IPS-15b (cell line): ENCODE measurements around the gene NKAIN2.
"Not testable (repeated sequence)": the region's sequence is repeated elsewhere in the genome, so short reads cannot be mapped to it uniquely, and the experiment has no call there.

Source experiments
- H3K27me3 ChIP-seq: one replicate; pipeline ENCODE4 v1.6.1; 2013; ENCODE audit warnings: low read length; ENCODE audit not compliant: control insufficient read depth, insufficient read depth
- H3K36me3 ChIP-seq: one replicate; pipeline ENCODE4 v1.6.1; 2013; ENCODE audit warnings: low read length; ENCODE audit not compliant: control insufficient read depth, insufficient read depth
- H3K4me1 ChIP-seq: one replicate; pipeline ENCODE4 v1.6.1; 2013; ENCODE audit warnings: mild to moderate bottlenecking, low read length; ENCODE audit not compliant: control insufficient read depth, insufficient read depth
- H3K4me3 ChIP-seq: one replicate; pipeline ENCODE4 v1.5.1; 2013; ENCODE audit warnings: low read depth, low read length
- H3K9ac ChIP-seq: one replicate; pipeline ENCODE4 v1.6.1; 2013; ENCODE audit warnings: low read depth, mild to moderate bottlenecking, low read length
- H3K9me3 ChIP-seq: one replicate; pipeline ENCODE4 v1.6.1; 2013; ENCODE audit warnings: mild to moderate bottlenecking, low read length; ENCODE audit not compliant: control insufficient read depth, insufficient read depth

The NKAIN2 gene

DNA sequence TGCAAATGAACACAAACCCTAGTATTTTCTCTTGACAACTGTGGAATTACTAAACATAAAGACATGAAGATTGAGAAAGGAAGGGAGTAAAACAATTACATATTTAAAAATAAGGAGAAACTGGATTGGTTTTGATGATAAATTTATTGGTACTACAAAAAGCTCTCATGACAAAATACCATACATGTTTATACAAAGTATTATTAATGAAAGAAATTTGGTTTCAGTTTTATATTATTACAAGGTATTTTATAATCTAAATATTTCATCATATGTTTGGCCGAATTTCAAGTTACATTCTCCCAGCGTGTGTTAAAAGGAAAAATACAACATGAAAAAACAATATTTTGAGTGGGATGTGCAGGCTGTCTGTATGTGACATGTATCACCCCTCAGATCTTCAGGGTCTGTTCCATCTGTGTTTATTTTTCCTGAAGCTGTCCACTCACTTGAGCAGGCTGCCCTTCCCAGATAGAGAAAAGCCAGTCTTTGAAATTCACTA, 568.4 kb downstream of the NKAIN2 start:
- Histone ChIP-seq H3K9ac (no peak overlapping the region), H3K4me3 (no peak overlapping the region), H3K27me3 (no peaks in the 10 kb centered on the region), H3K36me3 (no peaks in the 10 kb centered on the region), H3K4me1 (peaks cover 7% of the 10 kb centered on the region), H3K9me3 (no peaks in the 10 kb centered on the region)

DNA sequence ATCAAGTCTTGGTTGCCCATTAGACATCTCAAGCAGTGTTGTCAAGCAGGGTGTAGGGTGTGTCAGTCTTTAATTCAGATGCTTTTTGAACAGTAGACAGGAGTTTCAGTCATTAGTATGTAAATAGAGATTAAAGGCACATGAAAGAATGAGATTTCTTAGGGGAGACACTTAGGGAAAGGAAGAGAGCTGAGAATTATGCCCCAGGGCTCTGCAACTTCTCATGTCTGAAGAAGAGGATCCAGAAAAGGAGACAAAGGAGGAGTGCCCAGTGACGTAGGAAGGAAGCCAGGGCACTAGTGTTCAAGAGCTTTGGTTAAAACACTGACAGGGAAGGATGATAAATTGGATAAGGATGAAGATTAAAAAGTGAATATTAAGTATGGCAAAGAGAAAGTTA, 569.7 kb downstream of the NKAIN2 start:
- Histone ChIP-seq H3K4me1 (peaks cover 7% of the 10 kb centered on the region), H3K9me3 (no peaks in the 10 kb centered on the region), H3K9ac (no peak overlapping the region), H3K36me3 (no peaks in the 10 kb centered on the region), H3K4me3 (no peak overlapping the region), H3K27me3 (no peaks in the 10 kb centered on the region)

DNA sequence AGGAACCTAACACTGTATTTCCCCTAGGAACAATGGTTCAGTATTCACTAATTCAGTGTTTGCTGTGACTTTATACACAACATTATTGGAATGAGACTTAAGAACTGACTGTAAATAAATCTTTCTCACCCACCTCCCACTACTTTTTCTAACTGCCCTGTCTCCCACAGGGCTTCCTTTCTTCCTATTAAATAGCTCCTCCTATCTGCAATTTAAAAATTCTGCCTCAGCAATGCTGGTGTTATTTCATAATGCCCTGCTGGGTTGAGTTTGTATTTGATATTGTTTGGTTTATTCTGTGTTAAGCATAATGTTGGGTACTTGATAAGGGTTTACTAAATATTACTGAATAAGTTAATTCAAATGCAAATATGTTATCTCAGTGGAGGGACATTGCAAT, 585.5 kb downstream of the NKAIN2 start:
- no peaks in the 10 kb centered on the region for H3K9me3 ChIP-seq
- H3K4me3 ChIP-seq, result no peak overlapping the region
- H3K9ac ChIP-seq, result no peak overlapping the region
- H3K4me1 ChIP-seq, result no peaks in the 10 kb centered on the region
- H3K27me3 ChIP-seq, result no peaks in the 10 kb centered on the region
- H3K36me3 ChIP-seq, result no peaks in the 10 kb centered on the region

DNA sequence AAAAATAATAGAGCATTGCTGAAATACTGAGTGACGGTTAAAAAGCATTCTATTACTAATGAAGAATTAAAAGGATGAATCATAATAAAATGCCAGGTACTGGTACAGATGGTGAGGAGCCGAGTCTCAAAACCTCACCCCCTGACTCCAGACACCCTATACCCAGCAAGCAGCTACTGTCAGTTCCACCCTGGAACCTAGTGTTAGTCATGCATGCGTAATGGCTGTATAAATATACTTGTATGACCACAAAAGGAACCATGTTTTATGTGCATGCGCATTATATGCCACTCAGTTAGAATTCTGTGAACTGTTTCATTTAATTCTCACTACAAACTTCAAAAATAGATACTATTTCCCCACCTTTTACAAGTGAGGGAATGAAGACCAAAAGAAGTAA, 589.9 kb downstream of the NKAIN2 start:
- Histone ChIP-seq H3K9ac (no peak overlapping the region), H3K27me3 (no peaks in the 10 kb centered on the region), H3K9me3 (no peaks in the 10 kb centered on the region), H3K36me3 (no peaks in the 10 kb centered on the region), H3K4me3 (no peak overlapping the region), H3K4me1 (peaks cover 4% of the 10 kb centered on the region)

DNA sequence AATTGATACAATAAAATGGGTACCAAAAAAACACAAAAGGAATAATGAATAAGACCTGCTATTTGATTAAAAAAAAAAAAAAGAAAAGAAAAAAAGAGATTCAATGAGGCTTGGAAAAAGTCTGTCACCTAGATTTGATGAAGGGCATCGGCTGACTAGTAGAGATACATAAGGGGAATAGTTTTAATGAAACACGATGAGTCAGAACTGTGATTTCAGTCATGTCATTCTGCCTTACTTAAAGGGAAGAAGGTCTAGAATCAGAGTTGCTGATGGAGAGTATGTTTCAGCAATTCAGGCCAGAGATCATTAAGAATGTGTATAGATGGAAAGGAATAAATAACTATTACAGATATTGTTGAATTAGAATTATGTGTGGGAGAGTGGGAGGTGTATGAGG, 592.7 kb downstream of the NKAIN2 start:
- Histone ChIP-seq H3K9ac (no peak overlapping the region), H3K36me3 (no peaks in the 10 kb centered on the region), H3K4me3 (no peak overlapping the region), H3K27me3 (no peaks in the 10 kb centered on the region), H3K4me1 (peaks cover 4% of the 10 kb centered on the region), H3K9me3 (no peaks in the 10 kb centered on the region)

DNA sequence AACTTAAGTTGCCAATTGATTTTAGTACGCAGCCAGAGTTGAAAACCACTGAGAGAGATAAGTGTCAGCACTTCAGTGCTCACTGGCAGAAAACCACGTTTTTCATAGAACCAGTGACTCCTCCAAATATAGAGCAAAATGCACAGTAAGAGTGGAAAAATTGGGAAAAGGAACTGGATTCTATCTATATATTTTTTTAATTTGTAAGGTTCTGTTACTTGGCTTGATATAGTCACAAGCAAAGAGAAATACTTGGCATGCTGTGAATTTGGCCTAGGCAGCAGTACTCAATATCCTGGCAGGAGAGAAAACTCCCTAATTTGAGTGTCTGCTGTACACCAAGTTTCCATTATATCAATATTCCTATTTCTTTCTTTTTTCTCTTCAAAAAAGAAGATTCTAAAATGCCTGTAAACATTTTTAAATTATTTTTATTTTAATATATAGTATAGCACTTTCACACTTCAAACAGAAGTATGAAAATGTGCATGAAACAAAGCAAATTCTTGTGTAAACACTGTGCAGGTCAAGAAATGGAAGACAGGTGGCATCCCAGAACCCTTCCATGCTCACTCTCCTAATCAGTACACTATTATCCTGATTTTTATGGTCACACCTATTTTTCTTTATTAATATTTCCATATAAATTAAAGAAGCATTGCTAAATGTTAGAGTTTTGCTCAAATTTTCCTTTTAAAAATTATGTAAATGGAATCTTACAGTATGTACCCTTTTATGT, 596.8 kb downstream of the NKAIN2 start:
- Histone ChIP-seq H3K9ac (no peak overlapping the region), H3K27me3 (no peaks in the 10 kb centered on the region), H3K9me3 (no peaks in the 10 kb centered on the region), H3K4me1 (no peaks in the 10 kb centered on the region), H3K36me3 (no peaks in the 10 kb centered on the region), H3K4me3 (no peak overlapping the region)

DNA sequence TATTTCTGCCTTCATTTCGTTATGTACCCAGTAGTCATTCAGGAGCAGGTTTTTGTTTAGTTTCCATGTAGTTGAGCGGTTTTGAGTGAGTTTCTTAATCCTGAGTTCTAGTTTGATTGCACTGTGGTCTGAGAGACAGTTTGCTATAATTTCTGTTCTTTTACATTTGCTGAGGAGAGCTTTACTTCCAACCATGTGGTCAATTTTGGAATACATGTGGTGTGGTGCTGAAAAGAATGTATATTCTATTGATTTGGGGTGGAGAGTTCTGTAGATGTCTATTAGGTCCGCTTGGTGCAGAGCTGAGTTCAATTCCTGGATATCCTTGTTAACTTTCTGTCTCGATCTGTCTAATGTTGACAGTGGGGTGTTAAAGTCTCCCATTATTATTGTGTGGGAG, 606.8 kb downstream of the NKAIN2 start:
- H3K9ac ChIP-seq, H3K4me3 ChIP-seq, H3K9me3 ChIP-seq, H3K36me3 ChIP-seq, H3K4me1 ChIP-seq, H3K27me3 ChIP-seq: not testable (repeated sequence)

DNA sequence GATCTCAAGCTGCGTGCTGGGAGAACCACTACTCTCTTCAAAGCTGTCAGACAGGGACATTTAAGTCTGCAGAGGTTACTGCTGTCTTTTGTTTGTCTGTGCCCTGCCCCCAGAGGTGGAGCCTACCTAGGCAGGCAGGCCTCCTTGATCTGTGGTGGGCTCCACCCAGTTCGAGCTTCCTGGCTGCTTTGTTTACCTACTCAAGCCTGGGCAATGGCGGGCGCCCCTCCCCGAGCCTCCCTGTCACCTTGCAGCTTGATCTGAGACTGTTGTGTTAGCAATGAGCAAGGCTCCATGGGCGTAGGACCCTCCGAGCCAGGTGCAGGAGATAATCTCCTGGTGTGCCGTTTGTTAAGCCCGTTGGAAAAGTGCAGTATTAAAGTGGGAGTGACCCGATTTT, 609.0 kb downstream of the NKAIN2 start:
- not testable (repeated sequence) for H3K36me3 ChIP-seq

DNA sequence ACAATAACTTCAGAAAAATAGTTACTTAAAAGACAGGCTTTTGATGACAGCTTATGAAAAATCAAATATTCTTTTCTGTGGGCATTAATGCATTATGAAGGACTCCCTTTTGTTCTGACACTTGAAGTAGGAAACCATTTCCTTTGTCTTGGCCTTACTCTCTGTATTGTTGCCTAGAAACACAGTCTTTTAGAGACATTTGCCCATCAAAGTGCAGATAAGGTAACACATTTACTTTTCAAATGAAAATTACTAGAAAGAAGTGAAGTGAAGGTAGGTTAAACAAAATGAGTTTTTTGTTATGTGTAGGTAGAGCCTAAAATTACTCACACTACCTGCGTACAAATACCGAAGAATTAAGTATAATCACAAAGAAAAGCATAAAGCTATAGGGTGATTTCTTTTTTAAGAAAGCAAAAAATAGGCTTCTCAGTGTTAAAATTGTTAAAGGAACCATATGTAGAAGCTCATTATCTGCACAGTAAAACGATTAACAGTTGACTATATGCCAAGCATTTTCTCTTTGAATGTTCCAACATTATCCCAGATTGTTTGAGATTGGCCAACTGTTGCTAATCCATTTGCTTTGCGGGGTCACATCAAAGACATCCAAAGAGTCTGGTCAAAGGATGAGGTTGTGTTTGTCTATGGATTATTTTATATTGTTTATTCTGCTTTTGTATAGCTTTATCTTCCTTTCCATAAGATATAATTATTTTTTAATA, 616.6 kb downstream of the NKAIN2 start:
- H3K36me3 ChIP-seq, result no peaks in the 10 kb centered on the region

More for the DNA sequence above, 609.0 kb downstream of the NKAIN2 start:
- not testable (repeated sequence) for H3K9me3 ChIP-seq, H3K4me1 ChIP-seq, H3K9ac ChIP-seq, H3K4me3 ChIP-seq, H3K27me3 ChIP-seq

DNA sequence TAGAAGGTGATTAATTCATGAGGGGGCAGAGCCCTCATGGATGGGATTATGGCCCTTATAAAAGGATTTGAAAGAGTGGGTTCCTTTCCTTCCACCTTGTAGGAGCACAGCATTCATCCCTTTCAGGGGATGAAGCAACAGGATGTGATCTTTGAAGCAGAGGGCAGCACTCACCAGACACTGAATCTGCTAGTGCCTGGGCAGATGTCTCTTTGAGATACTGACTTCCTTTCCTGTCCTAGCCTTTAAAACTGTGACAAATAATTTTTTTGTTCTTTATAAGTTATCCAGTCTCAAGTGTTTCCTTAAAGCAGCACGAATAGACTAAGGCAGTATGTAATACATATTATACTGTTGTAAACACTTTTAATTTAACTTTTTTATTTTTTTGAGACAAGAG, 620.0 kb downstream of the NKAIN2 start:
- no peak overlapping the region for H3K9ac ChIP-seq
- H3K36me3 ChIP-seq, result no peaks in the 10 kb centered on the region
- no peaks in the 10 kb centered on the region for H3K27me3 ChIP-seq
- H3K9me3 ChIP-seq, result no peaks in the 10 kb centered on the region
- H3K4me3 ChIP-seq, result no peak overlapping the region
- no peaks in the 10 kb centered on the region for H3K4me1 ChIP-seq

More for the DNA sequence above, 616.6 kb downstream of the NKAIN2 start:
- H3K27me3 ChIP-seq, result no peaks in the 10 kb centered on the region
- no peak overlapping the region for H3K4me3 ChIP-seq
- H3K9ac ChIP-seq, result no peak overlapping the region
- no peaks in the 10 kb centered on the region for H3K4me1 ChIP-seq
- H3K9me3 ChIP-seq, result no peaks in the 10 kb centered on the region

DNA sequence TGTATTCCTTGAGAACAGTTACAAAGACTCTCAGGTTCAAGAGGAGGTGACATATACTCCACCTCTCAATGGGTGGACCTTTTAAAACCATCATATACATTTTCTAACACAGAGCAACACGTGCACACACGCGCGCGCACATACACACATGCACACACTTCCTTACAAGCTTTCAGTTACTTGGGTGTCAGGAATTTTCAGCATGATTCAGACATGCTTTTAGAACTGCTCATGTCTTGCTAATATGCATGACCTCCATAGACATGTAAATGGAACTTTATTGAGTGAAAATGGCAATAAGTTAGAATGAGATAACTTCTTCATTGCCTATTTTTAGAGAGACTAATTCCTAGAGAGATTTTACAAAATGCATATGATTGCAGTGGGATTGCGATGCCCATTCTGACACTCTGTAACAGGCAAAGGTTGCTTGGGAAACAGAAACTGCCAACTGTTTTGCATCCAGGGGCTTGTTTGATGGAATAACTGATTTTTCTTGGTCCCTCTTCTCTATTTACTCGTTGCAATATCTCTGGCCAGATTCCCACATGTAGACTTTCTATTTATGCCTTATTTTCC, 627.2 kb downstream of the NKAIN2 start:
- H3K36me3 ChIP-seq, result no peaks in the 10 kb centered on the region
- no peak overlapping the region for H3K4me3 ChIP-seq
- no peak overlapping the region for H3K9ac ChIP-seq
- H3K9me3 ChIP-seq, result no peaks in the 10 kb centered on the region
- no peaks in the 10 kb centered on the region for H3K4me1 ChIP-seq
- no peaks in the 10 kb centered on the region for H3K27me3 ChIP-seq

DNA sequence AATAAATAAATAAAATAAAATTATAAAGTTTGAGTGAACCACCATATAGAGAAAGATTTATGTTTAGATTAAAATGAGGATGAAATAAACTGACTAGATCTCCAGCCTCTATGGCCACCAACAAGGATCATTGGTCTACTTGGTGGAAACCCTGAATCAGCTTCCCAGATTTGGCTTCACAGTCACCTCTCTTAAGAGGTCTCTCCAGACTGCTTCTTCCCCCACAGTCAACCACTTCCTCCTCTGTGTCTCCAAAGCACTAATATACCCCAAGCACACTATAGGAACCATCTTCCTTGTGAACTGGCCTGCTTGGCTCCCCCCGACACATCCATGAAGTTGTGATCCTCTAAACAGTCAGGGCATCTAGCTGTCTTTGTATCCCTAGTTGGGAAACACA, 629.0 kb downstream of the NKAIN2 start:
- Histone ChIP-seq H3K9me3 (no peaks in the 10 kb centered on the region), H3K36me3 (no peaks in the 10 kb centered on the region), H3K4me3 (no peak overlapping the region), H3K27me3 (no peaks in the 10 kb centered on the region), H3K9ac (no peak overlapping the region), H3K4me1 (no peaks in the 10 kb centered on the region)
